ENCODE data around the gene DCAKD.

DNA sequence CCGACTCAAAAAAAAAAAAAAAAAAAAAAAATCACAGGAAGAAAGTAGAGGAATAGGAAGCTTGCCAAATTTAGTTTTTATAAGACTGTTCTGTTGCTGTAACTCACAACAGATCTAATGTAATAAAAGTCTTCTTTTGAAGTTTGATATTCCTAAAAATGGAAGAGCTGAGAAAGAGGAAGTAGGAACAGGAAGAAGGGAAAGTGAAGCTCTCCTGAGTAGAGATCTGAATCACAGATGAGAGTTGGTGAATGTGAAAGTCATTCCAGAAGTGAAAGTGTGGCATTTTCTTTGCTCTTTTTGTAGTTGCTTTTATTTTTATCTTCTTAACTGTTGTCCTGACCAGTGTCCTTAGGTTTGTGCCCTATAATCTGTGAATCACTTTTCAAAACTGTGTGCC is 11.8 kb upstream of the DCAKD start:
- TF ChIP-seq, protein P1, sequence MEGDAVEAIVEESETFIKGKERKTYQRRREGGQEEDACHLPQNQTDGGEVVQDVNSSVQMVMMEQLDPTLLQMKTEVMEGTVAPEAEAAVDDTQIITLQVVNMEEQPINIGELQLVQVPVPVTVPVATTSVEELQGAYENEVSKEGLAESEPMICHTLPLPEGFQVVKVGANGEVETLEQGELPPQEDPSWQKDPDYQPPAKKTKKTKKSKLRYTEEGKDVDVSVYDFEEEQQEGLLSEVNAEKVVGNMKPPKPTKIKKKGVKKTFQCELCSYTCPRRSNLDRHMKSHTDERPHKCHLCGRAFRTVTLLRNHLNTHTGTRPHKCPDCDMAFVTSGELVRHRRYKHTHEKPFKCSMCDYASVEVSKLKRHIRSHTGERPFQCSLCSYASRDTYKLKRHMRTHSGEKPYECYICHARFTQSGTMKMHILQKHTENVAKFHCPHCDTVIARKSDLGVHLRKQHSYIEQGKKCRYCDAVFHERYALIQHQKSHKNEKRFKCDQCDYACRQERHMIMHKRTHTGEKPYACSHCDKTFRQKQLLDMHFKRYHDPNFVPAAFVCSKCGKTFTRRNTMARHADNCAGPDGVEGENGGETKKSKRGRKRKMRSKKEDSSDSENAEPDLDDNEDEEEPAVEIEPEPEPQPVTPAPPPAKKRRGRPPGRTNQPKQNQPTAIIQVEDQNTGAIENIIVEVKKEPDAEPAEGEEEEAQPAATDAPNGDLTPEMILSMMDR (IDR thresholded peaks at IDR 0.05; ENCODE audit: poor library complexity): no peak
- no peak for TF ChIP-seq EZH2 (IDR thresholded peaks at IDR 0.05; ENCODE audit: borderline replicate concordance)
